Activated T-helper 1 cell treated with anti-CD3 and anti-CD28 coated beads, Interleukin-12 subunit alpha, Interleukin-12 subunit beta, Interleukin-2, Interleukin-4 antibody, amounts not matched to agents 30 ng/mL and 10 ng/mL and 1 ng/mL, durations not matched to agents 14 hours and 24 hours and 36 hours (primary cell): ENCODE measurements around the gene KDM2B. TPM values are rescaled to one million over a fixed set of nuclear protein-coding genes. Genes with fewer than 3 reads are reported as not detected.
A peak's percentile ranks its signal among the peaks of the same experiment; 100 is the strongest.

Source experiments
- DNase-seq: peaks from one replicate; pipeline ENCODE4 v3.0.0; 2021; ENCODE audit warnings: low spot score
- H3K27ac Mint-ChIP-seq: one replicate; pipeline ENCODE4 v1.8.0; 2021; ENCODE audit warnings: mild to moderate bottlenecking, mixed read lengths
- H3K27me3 Mint-ChIP-seq: one replicate; pipeline ENCODE4 v1.8.0; 2022; ENCODE audit warnings: mild to moderate bottlenecking, moderate library complexity, mixed read lengths; ENCODE audit not compliant: insufficient read depth
- H3K36me3 Mint-ChIP-seq: one replicate; pipeline ENCODE4 v1.8.0; 2021; ENCODE audit warnings: low read depth, mixed read lengths
- H3K4me1 Mint-ChIP-seq: one replicate; pipeline ENCODE4 v1.8.0; 2021; ENCODE audit warnings: low read depth, mixed read lengths
- H3K4me3 Mint-ChIP-seq: one replicate; pipeline ENCODE4 v1.8.0; 2021; ENCODE audit warnings: mild to moderate bottlenecking, moderate library complexity, mixed read lengths
- H3K9me3 Mint-ChIP-seq: one replicate; pipeline ENCODE4 v1.8.0; 2021; ENCODE audit warnings: mixed read lengths
- intact Hi-C: fragments of 100-400 bp; cut with micrococcal nuclease; formaldehyde crosslinking; loops from one replicate; pipeline ENCODE4 v1.15.1; 2024
- total RNA-seq: library from RNA; stranded (reverse); gene quantifications from 2 replicates; pipeline ENCODE4 v1.2.3, GENCODE V29; 2022

The KDM2B gene
- total RNA-seq, 1 donor from 2014 or later: 60.1 TPM

- no peaks in the 10 kb centered on the region for H3K9me3 Mint-ChIP-seq
- H3K4me3 Mint-ChIP-seq: peak overlapping the region; percentile 98
- DNase-seq: peak; percentile 46
- peaks cover 37% of the 10 kb centered on the region for H3K4me1 Mint-ChIP-seq
- peaks cover 8% of the 10 kb centered on the region for H3K27me3 Mint-ChIP-seq
- peak overlapping the region; percentile 90 for H3K27ac Mint-ChIP-seq
- intact Hi-C loops: no loop called here
- peaks cover 7% of the 10 kb centered on the region for H3K36me3 Mint-ChIP-seq
Observed at GRCh38 chr12:121465921-121466793, 114.7 kb downstream of the KDM2B start.

- intact Hi-C loops: loop anchor here (1.0 kb wide), 1 partner anchor 330 kb away; no protein-coding TSS in a partner anchor
- H3K27me3 Mint-ChIP-seq: peaks cover 4% of the 10 kb centered on the region
- H3K9me3 Mint-ChIP-seq: no peaks in the 10 kb centered on the region
- peaks cover 48% of the 10 kb centered on the region for H3K4me1 Mint-ChIP-seq
- peaks cover 8% of the 10 kb centered on the region for H3K36me3 Mint-ChIP-seq
- no peak overlapping the region for H3K4me3 Mint-ChIP-seq
- DNase-seq: no peak
- H3K27ac Mint-ChIP-seq: no peak overlapping the region
Observed at GRCh38 chr12:121464331-121464730, 116.5 kb downstream of the KDM2B start.

GRCh38 chr12:121461048-121461447 lies 119.8 kb downstream of the KDM2B start:
- no peak for DNase-seq
- no peaks in the 10 kb centered on the region for H3K9me3 Mint-ChIP-seq
- intact Hi-C loops: no loop called here
- no peak overlapping the region for H3K4me3 Mint-ChIP-seq
- no peaks in the 10 kb centered on the region for H3K27me3 Mint-ChIP-seq
- H3K27ac Mint-ChIP-seq: peak overlapping the region; percentile 14
- H3K4me1 Mint-ChIP-seq: peaks cover 43% of the 10 kb centered on the region
- peaks cover 11% of the 10 kb centered on the region for H3K36me3 Mint-ChIP-seq

GRCh38 chr12:121456551-121456950 lies 124.3 kb downstream of the KDM2B start:
- DNase-seq: no peak
- H3K36me3 Mint-ChIP-seq: peaks cover 12% of the 10 kb centered on the region
- H3K27me3 Mint-ChIP-seq: no peaks in the 10 kb centered on the region
- intact Hi-C loops: no loop called here
- peaks cover 32% of the 10 kb centered on the region for H3K4me1 Mint-ChIP-seq
- H3K27ac Mint-ChIP-seq: no peak overlapping the region
- no peak overlapping the region for H3K4me3 Mint-ChIP-seq
- no peaks in the 10 kb centered on the region for H3K9me3 Mint-ChIP-seq

GRCh38 chr12:121455766-121456420 lies 124.9 kb downstream of the KDM2B start:
- H3K27ac Mint-ChIP-seq: no peak overlapping the region
- no peaks in the 10 kb centered on the region for H3K9me3 Mint-ChIP-seq
- H3K4me3 Mint-ChIP-seq: no peak overlapping the region
- no peak for DNase-seq
- H3K27me3 Mint-ChIP-seq: no peaks in the 10 kb centered on the region
- intact Hi-C loops: no loop called here
- peaks cover 11% of the 10 kb centered on the region for H3K36me3 Mint-ChIP-seq
- peaks cover 29% of the 10 kb centered on the region for H3K4me1 Mint-ChIP-seq

- no peak overlapping the region for H3K4me3 Mint-ChIP-seq
- no peaks in the 10 kb centered on the region for H3K9me3 Mint-ChIP-seq
- peaks cover 11% of the 10 kb centered on the region for H3K36me3 Mint-ChIP-seq
- H3K4me1 Mint-ChIP-seq: peaks cover 19% of the 10 kb centered on the region
- H3K27me3 Mint-ChIP-seq: no peaks in the 10 kb centered on the region
- intact Hi-C loops: no loop called here
- no peak for DNase-seq
- H3K27ac Mint-ChIP-seq: no peak overlapping the region
Observed at GRCh38 chr12:121454921-121455320, 125.9 kb downstream of the KDM2B start.

GRCh38 chr12:121453629-121454028 lies 127.2 kb downstream of the KDM2B start:
- intact Hi-C loops: no loop called here
- H3K36me3 Mint-ChIP-seq: peaks cover 16% of the 10 kb centered on the region
- H3K27ac Mint-ChIP-seq: no peak overlapping the region
- H3K4me1 Mint-ChIP-seq: peaks cover 18% of the 10 kb centered on the region
- H3K9me3 Mint-ChIP-seq: no peaks in the 10 kb centered on the region
- H3K4me3 Mint-ChIP-seq: no peak overlapping the region
- no peak for DNase-seq
- no peaks in the 10 kb centered on the region for H3K27me3 Mint-ChIP-seq

- Mint-ChIP-seq H3K4me1 (peaks cover 18% of the 10 kb centered on the region), H3K9me3 (no peaks in the 10 kb centered on the region), H3K27ac (no peak overlapping the region), H3K27me3 (no peaks in the 10 kb centered on the region), H3K4me3 (no peak overlapping the region), H3K36me3 (peaks cover 19% of the 10 kb centered on the region)
- intact Hi-C loops: no loop called here
- no peak for DNase-seq
Observed at GRCh38 chr12:121452985-121453360, 127.8 kb downstream of the KDM2B start.

- Mint-ChIP-seq H3K9me3 (no peaks in the 10 kb centered on the region), H3K27ac (no peak overlapping the region), H3K4me3 (no peak overlapping the region), H3K4me1 (peaks cover 14% of the 10 kb centered on the region), H3K36me3 (peaks cover 19% of the 10 kb centered on the region), H3K27me3 (no peaks in the 10 kb centered on the region)
- intact Hi-C loops: no loop called here
- no peak for DNase-seq
Observed at GRCh38 chr12:121452340-121452984, 128.4 kb downstream of the KDM2B start.

- Mint-ChIP-seq H3K4me1 (peaks cover 11% of the 10 kb centered on the region), H3K4me3 (no peak overlapping the region), H3K27me3 (no peaks in the 10 kb centered on the region), H3K36me3 (peaks cover 19% of the 10 kb centered on the region), H3K27ac (no peak overlapping the region), H3K9me3 (no peaks in the 10 kb centered on the region)
- intact Hi-C loops: no loop called here
- no peak for DNase-seq
Observed at GRCh38 chr12:121451961-121452339, 128.9 kb downstream of the KDM2B start.

GRCh38 chr12:121448771-121449315 lies 132.0 kb downstream of the KDM2B start:
- no peaks in the 10 kb centered on the region for H3K9me3 Mint-ChIP-seq
- no peak overlapping the region for H3K27ac Mint-ChIP-seq
- DNase-seq: no peak
- no peak overlapping the region for H3K4me3 Mint-ChIP-seq
- intact Hi-C loops: no loop called here
- peaks cover 16% of the 10 kb centered on the region for H3K36me3 Mint-ChIP-seq
- no peaks in the 10 kb centered on the region for H3K27me3 Mint-ChIP-seq
- H3K4me1 Mint-ChIP-seq: peaks cover 11% of the 10 kb centered on the region

GRCh38 chr12:121446750-121447149 lies 134.1 kb downstream of the KDM2B start:
- Mint-ChIP-seq H3K27ac (no peak overlapping the region), H3K9me3 (no peaks in the 10 kb centered on the region), H3K4me1 (peaks cover 5% of the 10 kb centered on the region), H3K36me3 (peaks cover 17% of the 10 kb centered on the region), H3K27me3 (no peaks in the 10 kb centered on the region), H3K4me3 (no peak overlapping the region)
- intact Hi-C loops: no loop called here
- DNase-seq: no peak

- intact Hi-C loops: loop anchor here (5.0 kb wide), 1 partner anchor 93 kb away; the partner anchor contains the start of gene ANAPC5
- Mint-ChIP-seq H3K27me3 (no peaks in the 10 kb centered on the region), H3K4me3 (no peak overlapping the region), H3K9me3 (no peaks in the 10 kb centered on the region), H3K36me3 (peaks cover 24% of the 10 kb centered on the region), H3K4me1 (no peaks in the 10 kb centered on the region), H3K27ac (no peak overlapping the region)
- DNase-seq: no peak
Observed at GRCh38 chr12:121444842-121445202, 136.0 kb downstream of the KDM2B start.
